ENCODE data around the gene SIPA1L3.
"Not testable (repeated sequence)": the region's sequence is repeated elsewhere in the genome, so short reads cannot be mapped to it uniquely, and the experiment has no call there.

Gene SIPA1L3

DNA sequence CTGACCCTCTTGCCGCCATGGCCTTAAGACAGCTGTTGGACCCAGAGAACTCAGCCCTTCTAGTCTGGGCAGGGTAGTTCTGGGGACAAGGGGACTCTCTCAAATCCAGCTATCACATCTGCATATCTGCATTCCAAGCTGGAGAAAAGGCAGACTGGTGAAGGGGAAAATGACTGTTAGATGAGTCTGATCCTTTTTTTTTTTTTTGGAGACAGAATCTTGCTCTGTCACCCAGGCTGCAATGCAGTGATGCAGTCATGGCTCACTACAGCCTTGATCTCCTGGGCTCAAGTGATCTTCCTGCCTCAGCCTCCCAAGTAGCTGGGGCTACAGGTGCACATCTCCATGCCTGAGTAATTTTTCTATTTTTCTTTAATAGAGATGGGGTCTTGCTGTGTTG lies 114.3 kb downstream of the SIPA1L3 start:
- no peak overlapping the region for H3K27ac ChIP-seq
- TF ChIP-seq ZFX (IDR thresholded peaks at IDR 0.05), result no peak
- TF ChIP-seq, protein P1, sequence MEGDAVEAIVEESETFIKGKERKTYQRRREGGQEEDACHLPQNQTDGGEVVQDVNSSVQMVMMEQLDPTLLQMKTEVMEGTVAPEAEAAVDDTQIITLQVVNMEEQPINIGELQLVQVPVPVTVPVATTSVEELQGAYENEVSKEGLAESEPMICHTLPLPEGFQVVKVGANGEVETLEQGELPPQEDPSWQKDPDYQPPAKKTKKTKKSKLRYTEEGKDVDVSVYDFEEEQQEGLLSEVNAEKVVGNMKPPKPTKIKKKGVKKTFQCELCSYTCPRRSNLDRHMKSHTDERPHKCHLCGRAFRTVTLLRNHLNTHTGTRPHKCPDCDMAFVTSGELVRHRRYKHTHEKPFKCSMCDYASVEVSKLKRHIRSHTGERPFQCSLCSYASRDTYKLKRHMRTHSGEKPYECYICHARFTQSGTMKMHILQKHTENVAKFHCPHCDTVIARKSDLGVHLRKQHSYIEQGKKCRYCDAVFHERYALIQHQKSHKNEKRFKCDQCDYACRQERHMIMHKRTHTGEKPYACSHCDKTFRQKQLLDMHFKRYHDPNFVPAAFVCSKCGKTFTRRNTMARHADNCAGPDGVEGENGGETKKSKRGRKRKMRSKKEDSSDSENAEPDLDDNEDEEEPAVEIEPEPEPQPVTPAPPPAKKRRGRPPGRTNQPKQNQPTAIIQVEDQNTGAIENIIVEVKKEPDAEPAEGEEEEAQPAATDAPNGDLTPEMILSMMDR (conservative IDR thresholded peaks at IDR 0.05), result no peak

DNA sequence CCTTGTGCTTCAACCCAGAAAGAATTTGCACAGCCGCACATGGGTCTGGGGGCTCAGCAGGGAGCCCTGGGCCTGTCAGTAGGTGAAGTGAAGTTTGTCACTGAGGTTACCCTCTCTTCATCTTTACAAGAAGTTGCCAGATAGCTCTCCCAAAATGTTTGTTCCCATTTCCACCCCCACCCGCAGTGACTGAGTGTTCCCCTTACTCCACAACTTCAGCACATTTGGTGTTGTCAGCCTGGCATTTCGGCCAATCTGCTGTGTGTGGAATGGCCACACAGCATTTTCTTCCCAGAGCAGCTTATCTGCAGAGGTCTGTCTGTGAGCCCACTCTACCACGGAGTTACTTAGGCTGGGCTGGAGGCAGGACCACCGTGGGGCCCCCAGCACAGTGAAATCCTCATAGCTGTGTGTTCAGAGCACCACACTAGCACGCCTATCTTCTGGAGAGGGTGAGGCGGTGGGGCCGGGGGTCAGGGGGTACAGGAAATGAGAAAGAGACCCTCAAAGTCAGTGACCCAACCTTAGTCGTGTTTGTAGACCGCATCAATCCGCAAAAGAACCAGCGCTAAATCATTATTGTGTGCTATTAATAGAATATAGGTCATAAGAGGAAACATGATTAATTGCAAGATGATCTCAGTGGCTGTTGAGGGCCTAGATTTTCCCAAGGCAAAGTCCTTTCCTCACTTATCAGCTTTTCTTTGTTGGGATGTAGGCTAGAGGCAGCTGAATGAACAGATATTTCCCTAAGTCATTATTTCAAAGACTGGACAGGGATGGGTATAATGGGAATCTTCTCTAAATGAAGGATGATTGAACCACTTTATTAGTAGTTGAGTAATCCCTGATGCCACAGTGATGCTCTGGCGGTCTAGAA lies 116.0 kb downstream of the SIPA1L3 start:
- TF ChIP-seq, protein P1 (conservative IDR thresholded peaks at IDR 0.05), result no peak
- TF ChIP-seq ZFX (IDR thresholded peaks at IDR 0.05), result no peak
- no peak overlapping the region for H3K27ac ChIP-seq

DNA sequence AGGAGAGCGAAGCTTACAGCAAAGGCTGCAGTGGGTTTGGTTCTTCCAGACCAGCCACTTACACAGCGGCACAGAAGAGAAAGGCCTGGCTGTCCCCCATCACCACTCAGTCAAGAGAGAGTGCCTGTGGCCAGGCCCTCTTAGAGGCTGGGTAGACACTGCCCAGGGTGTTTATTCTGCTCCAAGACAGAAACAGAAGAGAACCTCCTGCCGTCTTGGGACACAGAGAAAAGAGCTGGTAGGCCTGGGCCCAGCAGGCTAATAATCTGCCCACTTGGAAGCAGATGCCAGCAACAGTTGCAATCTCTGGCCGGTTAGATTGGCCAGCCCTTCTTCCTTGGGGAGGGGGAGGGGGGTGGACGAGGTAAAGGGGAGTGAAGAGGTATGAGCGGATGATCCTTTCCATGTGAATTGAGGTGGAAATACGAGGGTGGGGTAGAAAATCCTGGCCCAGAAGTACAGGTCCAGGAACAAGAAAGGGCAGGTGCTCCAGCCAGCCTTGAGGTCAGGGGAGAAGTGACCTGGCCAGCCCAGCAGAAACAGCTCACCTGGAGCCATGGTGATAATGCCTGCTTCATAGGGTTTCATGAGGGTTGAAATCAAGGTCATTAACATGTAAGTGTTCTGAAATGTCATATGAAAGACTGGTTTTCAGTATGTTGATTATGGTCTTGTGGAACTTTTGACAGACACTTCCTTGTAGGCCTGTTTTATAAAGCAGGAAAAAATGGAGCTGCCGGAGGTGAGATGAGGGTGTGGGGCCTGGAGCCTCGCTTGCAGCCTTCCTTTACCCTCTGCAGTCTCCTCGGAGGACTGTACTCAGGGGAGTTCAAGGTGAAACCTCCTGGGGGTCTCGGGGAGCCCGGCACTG lies 116.9 kb downstream of the SIPA1L3 start:
- H3K27ac ChIP-seq, result 0 out of 2 replicates have a peak overlapping the region, but pooled peaks have one; percentile 1
- TF ChIP-seq, protein P1 (conservative IDR thresholded peaks at IDR 0.05), result no peak
- no peak for TF ChIP-seq ZFX (IDR thresholded peaks at IDR 0.05)

DNA sequence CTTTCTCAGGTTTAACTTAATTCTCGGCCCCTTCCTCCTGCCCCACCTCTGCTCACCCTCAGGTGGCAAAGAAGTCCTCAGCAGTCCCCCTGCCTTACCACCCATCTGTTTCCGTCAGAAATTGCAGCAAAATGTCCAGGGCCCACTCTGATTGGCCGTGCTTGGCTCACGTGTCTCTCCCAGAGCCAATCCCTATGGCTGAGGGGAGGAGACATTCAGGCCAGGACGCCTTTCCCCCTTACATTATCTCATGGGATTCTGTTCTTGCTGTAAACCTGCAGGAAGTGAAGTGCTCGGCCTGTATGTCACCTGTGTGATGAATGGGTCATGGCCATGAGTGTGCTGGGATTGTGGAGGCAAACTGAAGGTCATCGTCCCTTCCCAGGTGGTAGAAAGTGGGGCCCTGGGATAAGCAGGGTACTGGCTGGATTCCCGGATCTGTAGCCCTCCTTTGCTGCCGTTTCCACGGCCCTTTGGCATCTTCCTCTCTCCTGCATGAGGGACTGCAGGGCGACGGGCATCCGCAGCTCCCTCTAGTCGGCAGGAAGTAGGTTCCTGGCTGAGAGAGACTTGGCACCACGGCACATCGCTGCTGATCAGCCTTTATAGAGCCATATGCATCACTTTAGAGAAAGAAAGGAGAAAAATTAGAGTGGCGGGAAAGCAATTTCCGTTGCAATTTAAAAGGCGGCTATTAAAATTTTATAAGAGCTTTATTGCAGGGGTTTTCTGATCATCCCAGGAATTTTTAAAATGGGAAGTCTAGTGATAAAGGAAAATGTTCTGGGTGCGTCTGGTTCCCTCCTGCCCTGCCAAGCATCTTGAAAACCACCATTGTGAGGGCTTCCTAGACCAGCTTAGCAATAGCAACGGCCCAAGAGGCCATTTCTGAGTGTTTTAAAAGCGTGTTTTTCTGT lies 118.2 kb downstream of the SIPA1L3 start:
- TF ChIP-seq, protein P1 (conservative IDR thresholded peaks at IDR 0.05), result no peak
- TF ChIP-seq ZFX (IDR thresholded peaks at IDR 0.05), result no peak
- no peak overlapping the region for H3K27ac ChIP-seq

DNA sequence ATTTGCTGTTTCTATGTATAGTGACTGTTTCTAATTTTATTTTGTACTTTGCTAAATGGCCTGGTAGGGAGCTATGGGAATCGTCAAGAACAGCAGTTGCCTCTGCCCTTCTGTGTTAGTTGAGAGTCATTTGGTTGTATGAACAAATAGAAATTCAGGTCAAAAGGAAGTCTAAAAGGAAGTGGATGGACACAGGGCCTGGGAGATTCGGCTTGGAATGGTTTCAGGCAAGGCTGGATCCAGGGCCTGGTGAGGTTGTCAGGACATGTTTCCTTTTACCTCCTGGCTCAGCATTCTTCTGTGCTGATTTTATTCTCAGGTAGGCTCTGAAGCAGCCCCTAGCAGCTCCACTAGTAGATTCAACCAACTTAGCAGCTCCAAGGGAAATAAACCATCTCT lies 118.9 kb downstream of the SIPA1L3 start:
- H3K27ac ChIP-seq, result no peak overlapping the region

DNA sequence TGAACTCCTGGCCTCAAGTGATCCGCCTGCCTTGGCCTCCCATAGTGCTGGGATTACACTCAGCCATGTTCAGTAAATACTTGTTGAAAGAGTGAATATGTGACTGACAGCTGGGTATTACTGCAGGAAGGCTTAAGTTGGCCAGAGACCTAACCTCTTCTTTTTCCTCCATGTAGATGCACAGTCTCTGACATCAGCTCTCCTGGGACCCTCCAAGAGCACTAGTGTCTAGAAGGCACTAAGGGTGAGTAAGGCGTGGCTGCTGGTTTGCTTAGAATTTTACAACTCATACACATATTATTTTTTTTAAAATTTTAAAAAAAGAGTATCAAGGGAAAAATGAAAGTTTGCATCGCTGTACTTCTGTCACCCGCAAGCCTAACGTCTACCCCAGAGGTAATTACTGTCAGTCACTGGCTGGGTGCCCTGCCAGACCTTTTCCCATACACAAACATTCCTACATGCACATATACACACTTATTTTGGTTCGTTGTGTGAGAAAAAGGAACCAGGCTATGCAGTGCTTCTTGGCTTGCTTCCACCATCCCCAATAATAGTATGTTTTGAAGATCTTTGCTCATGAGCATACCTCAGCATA lies 122.0 kb downstream of the SIPA1L3 start:
- TF ChIP-seq ZFX (IDR thresholded peaks at IDR 0.05), result no peak
- TF ChIP-seq, protein P1 (conservative IDR thresholded peaks at IDR 0.05), result no peak
- no peak overlapping the region for H3K27ac ChIP-seq

More for the DNA sequence above, 118.9 kb downstream of the SIPA1L3 start:
- TF ChIP-seq, protein P1 (conservative IDR thresholded peaks at IDR 0.05), result no peak
- no peak for TF ChIP-seq ZFX (IDR thresholded peaks at IDR 0.05)

DNA sequence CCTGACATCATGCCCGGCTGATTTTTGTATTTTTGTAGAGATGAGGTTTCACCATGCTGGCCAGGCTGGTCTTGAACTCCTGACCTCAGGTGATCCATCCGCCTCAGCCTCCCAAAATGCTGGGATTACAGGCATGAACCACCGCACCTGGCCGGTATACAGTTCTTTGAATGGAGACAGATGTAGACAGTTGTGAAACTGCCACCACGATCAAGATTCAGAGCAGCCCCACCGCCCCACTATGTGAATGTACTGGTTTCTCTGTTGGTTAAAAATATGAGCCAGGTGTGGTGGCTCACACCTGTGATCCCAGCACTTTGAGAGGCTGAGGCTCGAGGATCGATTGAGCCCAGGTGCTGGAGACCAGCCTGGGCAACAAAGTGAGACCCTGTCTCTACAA lies 123.0 kb downstream of the SIPA1L3 start:
- not testable (repeated sequence) for H3K27ac ChIP-seq

All from C4-2B (cell line).